ENCODE measurements around the gene RHAG.
"Not testable (repeated sequence)": the region's sequence is repeated elsewhere in the genome, so short reads cannot be mapped to it uniquely, and the experiment has no call there.

Gene RHAG

GRCh38 chr6:49636713-49637349, at the start of gene RHAG:
Gene RHAG (minus strand): TSS chr6:49636839. CDS start chr6:49636812, 27 bp downstream.
- no peak for DNase-seq

GRCh38 chr6:49676671-49677281, 40.1 kb upstream of the RHAG start:
- DNase-seq = no peak

GRCh38 chr6:49675816-49676215, 39.2 kb upstream of the RHAG start:
- DNase-seq = no peak

- DNase-seq = no peak
These were observed 31.5 kb upstream of the RHAG start for GRCh38 chr6:49668083-49668511.

- DNase-seq = no peak
These were observed 30.5 kb upstream of the RHAG start for GRCh38 chr6:49666930-49667757.

GRCh38 chr6:49666480-49666879, 29.8 kb upstream of the RHAG start:
- no peak for DNase-seq

- DNase-seq = no peak
These were observed 28.2 kb upstream of the RHAG start for GRCh38 chr6:49664817-49665216.

- not testable (repeated sequence) for DNase-seq
These were observed 27.4 kb upstream of the RHAG start for GRCh38 chr6:49664054-49664453.

GRCh38 chr6:49662892-49663261, 26.2 kb upstream of the RHAG start:
- DNase-seq = no peak

GRCh38 chr6:49662231-49662891, 25.7 kb upstream of the RHAG start:
- no peak for DNase-seq

GRCh38 chr6:49653942-49654341, 17.3 kb upstream of the RHAG start:
- DNase-seq = no peak

GRCh38 chr6:49653438-49653837, 16.8 kb upstream of the RHAG start:
- DNase-seq = no peak

GRCh38 chr6:49651239-49651638, 14.6 kb upstream of the RHAG start:
- DNase-seq = no peak

- no peak for DNase-seq
These were observed 13.3 kb upstream of the RHAG start for GRCh38 chr6:49649988-49650387.

- no peak for DNase-seq
These were observed 11.4 kb upstream of the RHAG start for GRCh38 chr6:49648036-49648435.

GRCh38 chr6:49647476-49647875, 10.8 kb upstream of the RHAG start:
- DNase-seq = no peak

GRCh38 chr6:49646942-49647341, 10.3 kb upstream of the RHAG start:
- DNase-seq = no peak

- no peak for DNase-seq
These were observed 9.6 kb upstream of the RHAG start for GRCh38 chr6:49646130-49646824.

GRCh38 chr6:49645139-49645538, 8.5 kb upstream of the RHAG start:
- no peak for DNase-seq

- DNase-seq = no peak
These were observed 2.7 kb upstream of the RHAG start for GRCh38 chr6:49639177-49639817.

- no peak for DNase-seq
These were observed 702 bp upstream of the RHAG start for GRCh38 chr6:49637350-49637731.

GRCh38 chr6:49635978-49636712, 494 bp downstream of the RHAG start:
- DNase-seq = no peak
